NCI-H748 (cell line): ENCODE data around the gene PIK3C2G.
A peak's percentile ranks its signal among the peaks of the same experiment; 100 is the strongest.
"Not testable (repeated sequence)": the region's sequence is repeated elsewhere in the genome, so short reads cannot be mapped to it uniquely, and the experiment has no call there.

ENCODE experiments used
- DNase-seq: peaks from one replicate; lab custom pipeline; 2025; ENCODE audit not compliant: unreplicated experiment; lab: John Stamatoyannopoulos, UW

The PIK3C2G gene

GRCh38 chr12:18468246-18469075 is 207.1 kb downstream of the PIK3C2G start:
- DNase-seq, result no peak

GRCh38 chr12:18470251-18470650 is 208.9 kb downstream of the PIK3C2G start:
- no peak for DNase-seq

- no peak for DNase-seq
These were observed 211.0 kb downstream of the PIK3C2G start for GRCh38 chr12:18472304-18472703.

- DNase-seq, result no peak
These were observed 211.5 kb downstream of the PIK3C2G start for GRCh38 chr12:18472806-18473205.

- no peak for DNase-seq
These were observed 215.5 kb downstream of the PIK3C2G start for GRCh38 chr12:18476861-18477260.

- no peak for DNase-seq
These were observed 217.9 kb downstream of the PIK3C2G start for GRCh38 chr12:18479256-18479655.

- no peak for DNase-seq
These were observed 221.3 kb downstream of the PIK3C2G start for GRCh38 chr12:18482601-18483120.

GRCh38 chr12:18483698-18484325 is 222.5 kb downstream of the PIK3C2G start:
- DNase-seq, result peak; percentile 13

GRCh38 chr12:18486036-18486435 is 224.7 kb downstream of the PIK3C2G start:
- no peak for DNase-seq

- no peak for DNase-seq
These were observed 226.2 kb downstream of the PIK3C2G start for GRCh38 chr12:18487509-18487908.

- DNase-seq, result no peak
These were observed 231.2 kb downstream of the PIK3C2G start for GRCh38 chr12:18492372-18493025.

GRCh38 chr12:18496156-18496555 is 234.8 kb downstream of the PIK3C2G start:
- no peak for DNase-seq

- not testable (repeated sequence) for DNase-seq
These were observed 238.8 kb downstream of the PIK3C2G start for GRCh38 chr12:18500160-18500574.

- DNase-seq, result not testable (repeated sequence)
These were observed 239.4 kb downstream of the PIK3C2G start for GRCh38 chr12:18500736-18501135.

- peak; percentile 93 for DNase-seq
These were observed 241.2 kb downstream of the PIK3C2G start for GRCh38 chr12:18502422-18502968.

GRCh38 chr12:18521461-18521860 is 260.1 kb downstream of the PIK3C2G start:
- no peak for DNase-seq

- no peak for DNase-seq
These were observed 261.5 kb downstream of the PIK3C2G start for GRCh38 chr12:18522806-18523205.

- not testable (repeated sequence) for DNase-seq
These were observed 281.2 kb downstream of the PIK3C2G start for GRCh38 chr12:18542497-18542896.

- no peak for DNase-seq
These were observed 285.1 kb downstream of the PIK3C2G start for GRCh38 chr12:18546399-18546798.

- DNase-seq, result no peak
These were observed 288.3 kb downstream of the PIK3C2G start for GRCh38 chr12:18549598-18549997.

- DNase-seq, result no peak
These were observed 289.8 kb downstream of the PIK3C2G start for GRCh38 chr12:18551106-18551505.
